ENCODE results near the gene EMID1.
A peak's percentile ranks its signal among the peaks of the same experiment; 100 is the strongest.

EMID1 gene

GRCh38 chr22:29205594-29206371, at the start of gene EMID1:
Gene EMID1 (plus strand): TSS chr22:29205896. CDS start chr22:29206039, 143 bp downstream.
- peak; percentile 65 for DNase-seq

- no peak for DNase-seq
These were observed 49.7 kb upstream of the EMID1 start for GRCh38 chr22:29155966-29156365.

- DNase-seq: no peak
These were observed 49.2 kb upstream of the EMID1 start for GRCh38 chr22:29156507-29156906.

GRCh38 chr22:29157759-29158535, 47.7 kb upstream of the EMID1 start:
- DNase-seq: no peak

- no peak for DNase-seq
These were observed 47.1 kb upstream of the EMID1 start for GRCh38 chr22:29158546-29158945.

GRCh38 chr22:29163808-29164207, 41.9 kb upstream of the EMID1 start:
- DNase-seq: no peak

- no peak for DNase-seq
These were observed 40.2 kb upstream of the EMID1 start for GRCh38 chr22:29165321-29166060.

- DNase-seq: no peak
These were observed 39.5 kb upstream of the EMID1 start for GRCh38 chr22:29166180-29166579.

- peak; percentile 48 for DNase-seq
These were observed 38.4 kb upstream of the EMID1 start for GRCh38 chr22:29167032-29167911.

GRCh38 chr22:29171721-29172120, 34.0 kb upstream of the EMID1 start:
- no peak for DNase-seq

- DNase-seq: no peak
These were observed 33.5 kb upstream of the EMID1 start for GRCh38 chr22:29172216-29172615.

- DNase-seq: no peak
These were observed 30.3 kb upstream of the EMID1 start for GRCh38 chr22:29175312-29175835.

GRCh38 chr22:29183971-29184848, 21.5 kb upstream of the EMID1 start:
- DNase-seq: no peak

- DNase-seq: no peak
These were observed 20.7 kb upstream of the EMID1 start for GRCh38 chr22:29184849-29185490.

- DNase-seq: no peak
These were observed 19.4 kb upstream of the EMID1 start for GRCh38 chr22:29186302-29186701.

GRCh38 chr22:29187831-29188230, 17.9 kb upstream of the EMID1 start:
- DNase-seq: no peak

GRCh38 chr22:29190051-29190450, 15.6 kb upstream of the EMID1 start:
- no peak for DNase-seq

- no peak for DNase-seq
These were observed 14.8 kb upstream of the EMID1 start for GRCh38 chr22:29190918-29191317.

- no peak for DNase-seq
These were observed 12.7 kb upstream of the EMID1 start for GRCh38 chr22:29193021-29193420.

GRCh38 chr22:29194184-29194583, 11.5 kb upstream of the EMID1 start:
- no peak for DNase-seq

Data from RPMI8226 (cell line).